Body of pancreas (tissue), 4 donors: ENCODE results near the gene KCNC3. TPM values are rescaled to one million over a fixed set of nuclear protein-coding genes. Genes with fewer than 3 reads are reported as not detected.
A peak's percentile ranks its signal among the peaks of the same experiment; 100 is the strongest.

ENCODE experiments used
- ATAC-seq: fragments of 150-250 bp; one replicate; pipeline ENCODE4 v1.9.1; 2016
- DNase-seq, 4 donors: peaks; one replicate each; pipeline ENCODE4 v3.0.0-alpha.2; 2019
- H3K27ac ChIP-seq, 4 donors: fragments of 200-600 bp; sonication (generic); 1 replicate in 3 of 4; 2 replicates in 1 of 4; pipeline versions ENCODE4 v1.5.1 to v1.6.1; 2016 to 2019; ENCODE audit warnings: mild to moderate bottlenecking in 1 of 4, mixed read lengths in 1 of 4, moderate library complexity in 1 of 4
- H3K27me3 ChIP-seq, 2 donors: fragments of 200-600 bp; sonication (generic); one replicate each; pipeline ENCODE4 v1.6.0; 2016; ENCODE audit warnings: mild to moderate bottlenecking in 1 of 2
- H3K36me3 ChIP-seq, 2 donors: fragments of 200-600 bp; sonication (generic); replicated peaks in 1 of 2; 2 replicates each; pipeline ENCODE4 v1.5.1; 2016; ENCODE audit warnings: low read depth in 2 of 2; ENCODE audit not compliant: insufficient read depth in 1 of 2
- H3K4me1 ChIP-seq: fragments of 200-600 bp; sonication (generic); one replicate; pipeline ENCODE4 v1.6.0; 2016
- H3K4me3 ChIP-seq, 2 donors: fragments of 200-600 bp; sonication (generic); 1 replicate in 1 of 2; 2 replicates in 1 of 2; pipeline ENCODE4 v1.5.1; 2016 to 2019
- H3K9me3 ChIP-seq, 3 donors: fragments of 200-600 bp; sonication (generic); 1 replicate in 2 of 3; 2 replicates in 1 of 3; pipeline ENCODE4 v1.5.1; 2016
- POLR2A ChIP-seq, 3 donors: fragments of 450-650 bp; IDR thresholded peaks; one replicate each; pipeline ENCODE4 v1.6.1; 2016; ENCODE audit warnings: antibody characterized with exemption in 3 of 3, mild to moderate bottlenecking in 2 of 3
- WGBS, 2 donors: methylation state at CpG; one replicate each; pipeline ENCODE4 v1.1.5; 2017; 5-methylcytosine and 5-hydroxymethylcytosine counted together
- intact Hi-C: fragments of 100-400 bp; cut with DNase I; formaldehyde crosslinking; loops from one replicate; pipeline ENCODE4 v1.15.1; 2023
- total RNA-seq, 2 donors: library from RNA; depleted of rRNA; stranded (reverse); fragments of >200 nt; gene quantifications; one replicate each; pipeline ENCODE4 v1.1.0, GENCODE V29; 2016
- TF ChIP-seq, protein P1 (sequence below), 7 experiments: fragments of 450-650 bp in 4 of 7; fragments of 200-600 bp in 3 of 7; sonication (generic) in 3 of 7; IDR thresholded peaks; one replicate each; pipeline ENCODE4 v1.5.1; 2016 to 2019; ENCODE audit warnings: antibody characterized with exemption in 7 of 7

The KCNC3 gene
- total RNA-seq, 2 donors from 2014 or later = 1.8 to 6.3 TPM

DNA sequence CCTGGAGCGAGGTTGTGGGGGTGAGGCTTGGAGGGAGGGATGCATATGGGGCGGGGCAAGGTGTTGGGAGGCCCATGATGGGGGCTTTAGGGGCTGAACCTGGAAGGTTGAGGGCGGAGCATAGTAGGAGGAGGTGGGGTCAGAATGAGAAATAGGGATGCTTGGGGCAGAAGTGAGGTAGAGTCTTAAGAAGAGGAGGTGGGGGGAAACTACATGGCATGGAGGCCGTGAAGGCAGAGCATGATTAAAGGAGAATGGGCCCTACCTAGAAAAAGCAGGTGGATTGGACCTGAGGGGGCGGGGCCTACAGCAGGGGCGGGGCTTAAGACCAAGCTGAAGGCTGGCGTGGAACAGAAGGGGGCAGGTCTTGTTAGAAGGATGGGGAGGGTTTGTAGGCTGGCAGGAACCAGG is 47.9 kb upstream of the KCNC3 start:
- Histone ChIP-seq H3K27me3 (no peaks in the 10 kb centered on the region), H3K9me3 (no peaks in the 10 kb centered on the region), H3K4me1 (peaks cover 4% of the 10 kb centered on the region), H3K36me3 (peaks cover 0 to 19% of the 10 kb centered on the region in 2 donors), H3K4me3 (no peak overlapping the region), H3K27ac (peak overlapping the region in 2 of 4 donors; percentile 57 to 99)
- intact Hi-C loops = no loop called here
- TF ChIP-seq, protein P1, sequence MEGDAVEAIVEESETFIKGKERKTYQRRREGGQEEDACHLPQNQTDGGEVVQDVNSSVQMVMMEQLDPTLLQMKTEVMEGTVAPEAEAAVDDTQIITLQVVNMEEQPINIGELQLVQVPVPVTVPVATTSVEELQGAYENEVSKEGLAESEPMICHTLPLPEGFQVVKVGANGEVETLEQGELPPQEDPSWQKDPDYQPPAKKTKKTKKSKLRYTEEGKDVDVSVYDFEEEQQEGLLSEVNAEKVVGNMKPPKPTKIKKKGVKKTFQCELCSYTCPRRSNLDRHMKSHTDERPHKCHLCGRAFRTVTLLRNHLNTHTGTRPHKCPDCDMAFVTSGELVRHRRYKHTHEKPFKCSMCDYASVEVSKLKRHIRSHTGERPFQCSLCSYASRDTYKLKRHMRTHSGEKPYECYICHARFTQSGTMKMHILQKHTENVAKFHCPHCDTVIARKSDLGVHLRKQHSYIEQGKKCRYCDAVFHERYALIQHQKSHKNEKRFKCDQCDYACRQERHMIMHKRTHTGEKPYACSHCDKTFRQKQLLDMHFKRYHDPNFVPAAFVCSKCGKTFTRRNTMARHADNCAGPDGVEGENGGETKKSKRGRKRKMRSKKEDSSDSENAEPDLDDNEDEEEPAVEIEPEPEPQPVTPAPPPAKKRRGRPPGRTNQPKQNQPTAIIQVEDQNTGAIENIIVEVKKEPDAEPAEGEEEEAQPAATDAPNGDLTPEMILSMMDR (IDR thresholded peaks at IDR 0.05) = no peak
- no peak for TF ChIP-seq POLR2A (IDR thresholded peaks at IDR 0.05)
- 41 to 49% methylated on average over 7 of the region's 7 CpGs for WGBS, 2 donors
- ATAC-seq (no peak), DNase-seq (peak; percentile 41 to 66 (median 60))

DNA sequence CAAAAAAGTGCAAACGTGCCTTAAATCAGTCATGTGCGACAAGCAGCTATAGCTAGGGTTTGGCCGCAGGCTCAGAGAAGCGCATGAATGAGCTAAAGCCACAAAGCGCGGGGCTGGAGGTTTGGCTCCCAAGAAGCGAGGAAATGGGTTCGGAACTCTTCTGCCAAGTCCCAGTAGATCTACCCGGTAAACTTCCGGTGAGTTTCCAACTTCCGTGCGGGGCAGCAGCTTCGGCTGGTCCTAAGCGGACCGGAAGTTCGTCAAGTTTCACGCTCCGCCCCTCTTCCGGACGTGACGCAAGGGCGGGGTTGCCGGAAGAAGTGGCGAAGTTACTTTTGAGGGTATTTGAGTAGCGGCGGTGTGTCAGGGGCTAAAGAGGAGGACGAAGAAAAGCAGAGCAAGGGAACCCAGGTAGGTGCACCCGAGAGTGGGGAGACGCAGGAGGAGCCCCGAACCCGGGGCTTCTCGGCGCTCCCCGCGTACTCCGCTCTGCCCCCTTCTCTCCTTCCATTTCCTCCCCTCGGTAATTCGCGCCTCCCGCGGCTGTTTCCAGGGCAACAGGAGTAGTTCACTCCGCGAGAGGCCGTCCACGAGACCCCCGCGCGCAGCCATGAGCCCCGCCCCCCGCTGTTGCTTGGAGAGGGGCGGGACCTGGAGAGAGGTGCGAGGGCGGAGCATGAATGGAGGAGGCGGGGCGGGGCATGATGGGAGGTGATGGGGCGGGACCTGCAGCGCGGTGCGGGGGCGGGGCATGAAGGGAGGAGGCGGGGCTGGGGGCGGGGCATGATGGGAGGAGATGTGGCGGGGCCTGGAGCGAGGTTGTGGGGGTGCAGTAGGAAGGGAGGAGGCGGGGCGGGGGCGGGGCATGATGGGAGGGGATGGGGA is 47.2 kb upstream of the KCNC3 start, which contains the start of gene NR1H2:
Gene NR1H2 (plus strand): TSS at position 292 of the 885 bp plus-strand sequence. CDS start 1,149 bp downstream, outside the sequence.
- H3K4me3 ChIP-seq = peak within 1 kb of the TSS; percentile 79 to 94
- H3K27me3 ChIP-seq = no peaks in the 10 kb centered on the region
- WGBS, 2 donors = 1 to 2% methylated on average over 40 to 52 of the region's 67 CpGs
- no peaks in the 10 kb centered on the region for H3K9me3 ChIP-seq
- DNase-seq = peak; percentile 95 to 97 (median 96)
- peak; percentile 96 for ATAC-seq
- H3K27ac ChIP-seq = peak within 1 kb of the TSS; percentile 57 to 99 (median 96)
- peaks cover 0 to 16% of the 10 kb centered on the region in 2 donors for H3K36me3 ChIP-seq
- TF ChIP-seq, protein P1 (IDR thresholded peaks at IDR 0.05) = no peak
- TF ChIP-seq POLR2A (IDR thresholded peaks at IDR 0.05) = peak; percentile 19 to 89 (median 76)
- H3K4me1 ChIP-seq = peaks cover 4% of the 10 kb centered on the region
- intact Hi-C loops = no loop called here

DNA sequence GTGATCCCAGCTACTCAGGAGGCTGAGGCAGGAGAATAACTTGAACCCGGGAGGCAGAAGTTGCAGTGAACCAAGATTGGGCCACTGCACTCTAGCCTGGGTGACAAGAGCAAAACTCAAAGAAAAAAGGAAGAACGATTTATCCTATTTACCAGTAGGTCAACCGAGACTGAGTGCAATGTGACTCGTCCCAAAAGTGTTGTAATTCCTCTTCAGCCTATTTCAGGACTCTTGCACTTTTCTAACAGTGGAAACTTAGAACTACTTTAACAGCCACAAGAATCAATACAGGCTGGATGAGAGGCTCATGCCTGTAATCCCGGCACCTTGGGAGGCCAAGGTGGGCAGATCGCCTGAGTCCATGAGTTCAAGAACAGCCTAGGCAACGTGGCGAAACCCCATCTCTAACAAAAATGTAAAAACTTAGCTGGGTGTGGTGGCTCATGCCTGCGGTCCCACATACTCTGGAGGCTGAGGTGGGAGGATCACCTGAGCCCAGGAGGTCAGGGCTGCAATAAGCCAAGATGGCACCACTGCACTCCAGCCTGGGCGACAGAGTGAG is 42.8 kb upstream of the KCNC3 start:
- no peak for ATAC-seq
- intact Hi-C loops = loop anchor here (5.0 kb wide), 1 partner anchor 90 kb away; no protein-coding TSS in a partner anchor
- no peak overlapping the region for H3K4me3 ChIP-seq
- no peak overlapping the region for H3K27ac ChIP-seq
- H3K4me1 ChIP-seq = peaks cover 9% of the 10 kb centered on the region
- DNase-seq = no peak
- H3K9me3 ChIP-seq = no peaks in the 10 kb centered on the region
- 72 to 77% methylated on average over 9 to 10 of the region's 10 CpGs for WGBS, 2 donors
- no peak for TF ChIP-seq POLR2A (IDR thresholded peaks at IDR 0.05)
- TF ChIP-seq, protein P1 (IDR thresholded peaks at IDR 0.05) = no peak
- no peaks in the 10 kb centered on the region for H3K27me3 ChIP-seq
- H3K36me3 ChIP-seq = no peaks in the 10 kb centered on the region

DNA sequence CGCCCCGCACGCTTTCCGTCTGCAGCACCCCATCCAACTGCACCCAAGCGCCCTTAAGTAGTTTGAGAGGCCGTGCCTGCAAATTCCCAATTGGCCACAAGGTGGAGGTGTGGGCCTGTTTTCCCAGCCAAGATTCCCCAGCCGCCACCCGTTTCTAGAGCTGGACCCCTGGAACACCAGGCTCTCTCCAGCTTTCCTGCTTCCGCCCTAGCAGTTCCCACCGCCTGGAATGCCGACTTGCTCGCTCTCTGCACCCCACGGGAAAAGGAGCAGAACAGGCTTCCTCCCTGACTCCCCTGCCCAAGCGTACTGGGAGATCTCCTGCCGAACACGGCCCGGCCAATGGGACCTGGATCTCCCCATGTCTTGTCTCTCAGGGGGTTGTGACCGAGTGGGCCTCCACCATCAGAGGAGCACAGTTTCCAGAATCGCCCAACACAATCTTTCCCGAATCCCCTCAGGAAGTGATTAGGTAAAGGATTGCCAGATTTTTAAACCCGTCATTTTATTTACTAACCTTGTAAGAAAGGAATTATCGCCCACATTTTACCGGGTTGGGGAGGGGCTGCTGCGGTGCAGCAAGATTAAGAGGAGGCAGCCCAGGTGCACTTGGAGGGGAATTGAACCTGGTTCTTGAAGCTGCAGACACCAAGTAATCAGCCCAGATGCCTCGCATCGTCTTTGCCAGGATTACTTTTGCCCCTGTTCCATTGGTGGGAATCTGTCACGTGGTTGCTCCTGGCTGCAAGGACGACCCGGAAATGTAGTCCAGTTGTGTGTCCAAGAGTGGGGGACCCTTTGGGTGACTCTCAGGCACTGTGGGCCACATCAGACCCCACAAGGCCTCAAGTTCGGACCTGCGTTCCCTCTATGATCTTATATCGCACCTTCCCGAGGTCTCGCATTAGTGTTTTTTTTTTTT is 39.7 kb upstream of the KCNC3 start:
- WGBS, 2 donors = 7% methylated on average over 30 to 34 of the region's 34 CpGs

More for the DNA sequence above, 39.7 kb upstream of the KCNC3 start:
- TF ChIP-seq, protein P1 (IDR thresholded peaks at IDR 0.05) = peak; percentile 84 to 90 (median 86)
- peak in 2 of 3 donors; percentile 22 to 39 for TF ChIP-seq POLR2A (IDR thresholded peaks at IDR 0.05)
- peak overlapping the region; percentile 37 to 38 for H3K4me3 ChIP-seq
- no peaks in the 10 kb centered on the region for H3K36me3 ChIP-seq
- peak overlapping the region; percentile 6 to 85 (median 65) for H3K27ac ChIP-seq
- peak; percentile 86 to 92 (median 88) for DNase-seq
- intact Hi-C loops = loop anchor here (5.0 kb wide), 1 partner anchor 418 kb away; no protein-coding TSS in a partner anchor
- peak; percentile 94 for ATAC-seq
- H3K27me3 ChIP-seq = no peaks in the 10 kb centered on the region
- peaks cover 5% of the 10 kb centered on the region for H3K4me1 ChIP-seq
- H3K9me3 ChIP-seq = no peaks in the 10 kb centered on the region
